Choroid plexus epithelial cell (primary cell): ENCODE results near the gene TCF12.

Experiments
- DNase-seq: peaks from one replicate; pipeline ENCODE4 v3.0.0-alpha.2; 2010; ENCODE audit warnings: low read depth
- H3K4me3 ChIP-seq: 2 replicates; pipeline ENCODE4 v1.5.1; 2011; ENCODE audit warnings: low read depth, mild to moderate bottlenecking, control low read depth, low read length, moderate library complexity
- TF ChIP-seq, protein P1 (sequence below): conservative IDR thresholded peaks from 2 replicates; pipeline ENCODE4 v1.5.1; 2011; ENCODE audit warnings: low read depth, mild to moderate bottlenecking, control low read depth, inconsistent platforms, low read length, moderate library complexity

Gene TCF12

DNA sequence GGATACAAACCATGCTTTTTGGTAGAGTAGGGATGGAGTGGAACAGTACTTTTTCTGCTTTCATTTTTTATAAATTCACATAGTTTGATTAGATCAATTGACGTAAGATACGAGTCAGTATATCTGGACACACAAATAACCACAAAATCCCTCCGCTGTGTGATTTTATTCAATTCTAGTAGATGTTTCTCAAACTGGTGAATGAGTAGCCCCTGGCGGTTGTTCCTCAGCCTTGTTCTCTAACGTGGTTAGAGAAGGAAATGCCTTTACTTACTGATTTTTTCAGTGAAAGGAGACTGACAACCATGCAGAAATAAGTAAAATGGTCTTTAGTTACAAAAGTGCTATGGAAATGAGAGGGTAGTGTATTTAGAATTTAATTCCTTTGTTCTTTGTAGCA lies 161.0 kb downstream of the TCF12 start:
- TF ChIP-seq, protein P1, sequence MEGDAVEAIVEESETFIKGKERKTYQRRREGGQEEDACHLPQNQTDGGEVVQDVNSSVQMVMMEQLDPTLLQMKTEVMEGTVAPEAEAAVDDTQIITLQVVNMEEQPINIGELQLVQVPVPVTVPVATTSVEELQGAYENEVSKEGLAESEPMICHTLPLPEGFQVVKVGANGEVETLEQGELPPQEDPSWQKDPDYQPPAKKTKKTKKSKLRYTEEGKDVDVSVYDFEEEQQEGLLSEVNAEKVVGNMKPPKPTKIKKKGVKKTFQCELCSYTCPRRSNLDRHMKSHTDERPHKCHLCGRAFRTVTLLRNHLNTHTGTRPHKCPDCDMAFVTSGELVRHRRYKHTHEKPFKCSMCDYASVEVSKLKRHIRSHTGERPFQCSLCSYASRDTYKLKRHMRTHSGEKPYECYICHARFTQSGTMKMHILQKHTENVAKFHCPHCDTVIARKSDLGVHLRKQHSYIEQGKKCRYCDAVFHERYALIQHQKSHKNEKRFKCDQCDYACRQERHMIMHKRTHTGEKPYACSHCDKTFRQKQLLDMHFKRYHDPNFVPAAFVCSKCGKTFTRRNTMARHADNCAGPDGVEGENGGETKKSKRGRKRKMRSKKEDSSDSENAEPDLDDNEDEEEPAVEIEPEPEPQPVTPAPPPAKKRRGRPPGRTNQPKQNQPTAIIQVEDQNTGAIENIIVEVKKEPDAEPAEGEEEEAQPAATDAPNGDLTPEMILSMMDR, result peak; percentile 39
- no peak overlapping the region for H3K4me3 ChIP-seq
- peak; percentile 40 for DNase-seq

DNA sequence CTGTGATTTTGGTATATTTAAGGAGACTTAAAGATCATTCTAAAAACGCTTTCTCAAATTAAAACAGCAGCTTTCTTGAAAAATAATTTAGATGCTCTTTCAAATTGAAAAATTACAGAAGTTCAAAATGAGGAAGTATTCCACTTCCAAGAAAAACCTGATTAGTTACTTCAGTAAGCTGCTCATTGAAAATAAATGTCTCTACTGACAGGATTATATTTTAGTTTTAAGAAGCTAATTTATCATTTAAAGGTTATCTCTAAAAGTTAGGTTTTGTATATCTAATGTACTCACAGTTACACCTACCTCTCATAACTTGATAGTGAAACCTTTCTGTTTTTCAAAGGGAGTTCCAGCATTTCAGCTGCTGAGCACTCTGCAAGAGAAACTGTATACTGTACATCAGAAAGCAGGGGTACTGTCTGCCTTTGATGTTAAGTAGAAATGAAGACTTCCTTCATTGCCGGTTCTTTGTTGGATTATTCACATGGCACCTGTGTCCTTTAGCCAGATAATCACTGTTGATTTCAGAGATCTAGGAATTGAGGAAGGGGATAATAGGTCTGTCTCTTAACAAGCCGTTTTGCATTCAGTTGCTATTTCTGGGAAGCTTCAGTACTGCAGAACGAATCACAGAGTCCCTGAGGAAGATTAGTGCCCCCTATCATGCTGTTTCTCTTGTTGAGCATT lies 161.6 kb downstream of the TCF12 start:
- peak; percentile 24 for DNase-seq
- H3K4me3 ChIP-seq, result no peak overlapping the region
- TF ChIP-seq, protein P1, result peak; percentile 12

DNA sequence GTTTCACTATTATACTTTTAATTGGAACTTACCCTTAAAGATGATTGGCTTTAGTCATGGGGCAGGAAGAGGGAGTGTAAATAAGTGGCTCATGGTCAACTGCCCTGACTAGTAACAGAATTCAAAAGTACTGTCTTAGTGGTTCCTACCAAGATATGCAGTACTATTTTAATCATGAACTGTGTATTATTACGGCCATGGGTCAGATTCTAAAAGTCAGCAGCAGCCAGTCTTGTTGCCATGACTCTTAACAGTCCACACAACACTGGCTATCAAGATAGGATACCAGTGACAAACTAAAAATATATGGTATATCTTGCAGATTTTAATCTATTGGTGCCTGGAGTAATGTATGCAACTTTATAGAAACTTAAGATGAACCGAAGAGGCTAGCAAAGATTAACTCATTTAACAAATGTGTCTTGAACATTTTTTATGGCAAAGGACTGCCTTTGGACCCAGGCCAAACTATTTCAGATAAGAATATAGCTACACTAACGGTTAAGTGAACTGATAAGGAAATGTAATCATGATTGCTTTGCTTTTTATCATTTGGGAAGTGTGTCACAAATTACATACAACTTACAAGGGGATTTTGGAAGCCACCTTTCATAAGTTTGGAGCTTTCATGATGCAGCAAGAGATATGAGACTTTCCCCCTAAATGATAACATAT lies 163.7 kb downstream of the TCF12 start:
- H3K4me3 ChIP-seq, result no peak overlapping the region
- DNase-seq, result peak; percentile 52
- TF ChIP-seq, protein P1, result no peak

DNA sequence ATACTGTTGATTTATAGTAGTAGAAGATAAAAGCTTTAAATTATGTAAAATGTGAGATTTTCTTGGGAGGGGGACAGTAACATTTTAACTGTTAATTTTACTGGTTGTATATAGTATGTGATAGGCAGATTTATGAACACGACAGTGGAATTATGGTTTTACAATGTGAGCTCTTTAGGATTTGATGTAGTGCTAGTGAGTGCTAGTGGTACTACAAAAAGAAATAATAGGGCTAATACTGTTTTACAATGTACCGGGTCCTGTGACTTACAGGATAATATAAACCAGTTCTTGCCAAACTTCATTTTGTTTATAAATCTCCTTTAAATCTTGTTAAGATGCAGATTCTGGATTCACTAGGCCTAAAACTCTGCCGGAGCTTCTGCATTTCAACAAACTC lies 165.7 kb downstream of the TCF12 start:
- TF ChIP-seq, protein P1, result no peak
- no peak for DNase-seq

DNA sequence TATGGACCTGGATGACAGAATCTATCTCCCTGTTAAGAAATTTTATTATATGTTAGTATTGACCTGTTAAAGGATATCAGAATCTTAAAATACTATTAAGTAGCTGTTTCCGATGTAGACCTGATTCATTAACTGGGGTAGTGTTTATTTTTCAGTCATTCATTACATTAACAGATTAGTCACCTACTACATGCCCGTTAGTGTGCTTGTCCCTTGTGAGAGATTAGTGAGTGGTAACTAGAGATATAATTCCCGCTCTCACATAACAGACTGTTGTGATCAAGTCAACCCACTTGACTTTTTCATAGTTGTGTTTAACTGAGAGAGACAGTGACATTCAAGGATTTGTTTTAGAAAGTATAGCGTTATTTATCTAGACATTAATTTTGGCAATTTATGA lies 166.8 kb downstream of the TCF12 start:
- TF ChIP-seq, protein P1, result no peak
- no peak overlapping the region for H3K4me3 ChIP-seq
- no peak for DNase-seq

More for the DNA sequence above, 165.7 kb downstream of the TCF12 start:
- no peak overlapping the region for H3K4me3 ChIP-seq

DNA sequence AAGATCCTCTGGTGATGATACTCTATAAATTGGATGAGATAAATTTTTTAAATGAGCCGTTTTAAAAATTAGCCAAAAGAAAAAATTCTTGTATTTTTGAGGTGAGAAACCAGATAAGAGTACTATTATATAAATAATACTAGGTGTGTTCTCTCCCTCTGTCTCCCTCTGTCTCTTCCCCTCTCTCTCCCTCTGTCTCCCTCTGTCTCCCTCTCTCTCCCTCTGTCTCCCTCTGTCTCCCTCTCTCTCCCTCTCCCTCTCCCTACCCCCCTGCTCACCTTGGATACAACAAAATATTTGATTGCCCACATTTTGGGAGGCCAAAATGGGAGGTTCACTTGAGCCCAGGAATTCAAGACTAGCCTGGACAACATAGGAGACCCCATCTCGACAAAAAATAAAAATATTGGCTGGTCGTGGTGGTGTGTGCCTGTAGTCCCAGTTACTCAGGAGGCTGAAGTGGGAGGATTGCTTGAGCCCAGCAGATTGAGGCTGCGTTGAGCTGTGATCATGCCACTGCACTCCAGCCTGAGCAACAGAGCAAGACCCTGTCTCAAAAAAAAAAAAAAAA lies 168.5 kb downstream of the TCF12 start:
- no peak overlapping the region for H3K4me3 ChIP-seq
- DNase-seq, result no peak
- TF ChIP-seq, protein P1, result no peak
